HG03469 (cell line): ENCODE measurements around the gene TSPAN18.

Source experiments
- ATAC-seq: cut with Tn5 transposase; IDR thresholded peaks from one replicate; pipeline ENCODE4 v1.9.1; 2021; ENCODE audit warnings: mild to moderate bottlenecking, moderate library complexity, moderate number of reproducible peaks; ENCODE audit not compliant: unreplicated experiment

The TSPAN18 gene

DNA sequence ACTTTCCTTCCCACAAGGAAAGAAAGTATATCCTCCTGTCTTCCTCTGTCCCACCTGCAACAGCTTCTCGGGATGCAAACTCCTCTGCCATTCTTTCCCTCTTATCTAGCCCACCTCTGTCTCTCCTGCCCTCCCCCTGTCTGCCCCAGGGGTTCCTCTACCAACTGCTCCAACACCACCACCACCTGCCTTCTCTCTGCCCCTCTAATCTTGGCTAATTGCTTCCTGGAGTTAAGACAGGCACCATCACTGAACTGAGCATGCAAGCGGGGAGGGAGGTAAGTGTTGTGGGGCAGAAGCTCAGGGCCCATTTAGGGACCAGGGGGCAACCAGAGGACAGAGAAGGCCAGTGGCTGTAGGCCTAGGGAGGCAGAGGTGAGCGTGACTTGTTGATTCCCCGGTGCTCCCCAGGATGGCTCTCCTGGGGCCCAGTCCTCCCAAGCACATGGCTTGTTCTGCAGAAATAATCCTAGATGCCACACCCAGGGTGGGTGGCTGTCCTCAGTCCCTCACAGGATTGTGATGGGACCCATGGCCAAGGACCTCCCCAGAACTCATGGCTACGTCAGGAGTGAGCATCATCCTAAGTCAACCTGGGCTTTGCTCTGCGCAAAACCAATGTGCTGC is 112.8 kb downstream of the TSPAN18 start:
- no peak for ATAC-seq

DNA sequence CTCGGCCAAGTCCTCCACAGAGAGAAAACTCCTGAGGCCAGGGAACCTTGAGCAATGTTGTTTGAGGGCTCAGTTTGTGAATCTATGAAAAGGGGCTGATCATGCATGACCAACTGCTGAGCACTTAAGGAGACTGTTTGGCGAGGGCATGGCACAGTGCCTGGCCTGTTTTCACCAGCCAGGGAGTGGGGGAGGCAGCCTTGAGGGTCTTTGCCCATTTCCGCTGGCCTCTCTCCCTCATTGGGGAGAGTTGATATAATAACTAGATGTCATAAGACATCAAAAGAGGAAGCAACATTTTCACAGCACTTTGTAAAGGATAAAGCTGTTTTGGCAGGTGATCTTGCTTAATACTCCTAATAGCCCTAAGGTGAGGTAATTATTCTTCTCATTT is 113.3 kb downstream of the TSPAN18 start:
- no peak for ATAC-seq

DNA sequence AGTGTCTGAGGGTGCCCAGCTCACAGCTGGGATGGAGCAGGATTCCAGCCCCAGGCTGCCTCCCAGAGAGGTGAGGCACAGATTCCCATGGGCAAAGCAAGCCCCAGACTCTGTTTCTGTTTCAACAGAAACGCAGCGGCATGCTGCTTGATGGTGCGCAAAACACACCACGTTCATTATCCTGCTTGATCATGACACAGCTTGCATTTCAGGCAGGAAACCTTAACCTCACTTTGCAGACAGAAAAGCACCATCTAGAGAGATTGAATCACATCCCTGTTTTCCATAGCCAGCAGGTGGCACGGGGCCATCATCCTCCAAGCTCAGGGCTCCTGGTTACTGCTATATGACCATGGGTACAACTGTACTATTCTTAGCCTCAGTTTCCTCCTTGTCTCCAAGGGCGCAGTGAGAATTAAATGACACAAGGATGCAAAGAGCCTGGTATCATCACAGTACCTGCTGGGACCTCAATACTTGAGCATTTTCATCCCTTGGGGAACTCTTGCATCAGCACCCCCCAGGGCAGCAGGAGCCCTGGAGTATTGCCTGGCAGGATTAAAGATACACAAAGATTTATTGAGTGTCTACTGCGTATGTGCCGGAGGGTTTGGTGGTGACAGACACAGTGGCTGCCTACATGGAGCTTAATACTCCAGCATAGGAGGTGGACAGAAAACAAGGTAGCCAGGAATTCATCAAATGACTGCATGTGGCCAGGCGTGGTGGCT is 113.9 kb downstream of the TSPAN18 start:
- no peak for ATAC-seq

DNA sequence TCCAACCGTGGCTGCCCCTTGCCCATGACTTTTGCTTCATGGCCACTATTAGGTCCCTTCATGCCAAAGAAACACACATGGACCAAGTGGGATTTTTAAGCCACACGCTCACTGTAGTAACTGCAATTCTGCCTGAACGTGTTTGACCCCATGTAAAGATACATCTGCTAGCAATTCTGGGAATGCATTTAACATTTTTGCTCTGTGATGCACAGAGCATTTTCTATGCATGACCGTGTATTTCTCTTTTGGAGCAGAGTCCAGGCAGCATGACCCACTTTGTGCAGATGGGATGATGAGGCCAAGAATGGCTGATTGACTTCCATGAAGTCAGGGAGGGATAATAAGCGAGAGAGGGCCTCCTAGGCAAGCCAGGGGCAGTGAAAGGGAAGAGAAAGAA is 115.5 kb downstream of the TSPAN18 start:
- no peak for ATAC-seq

DNA sequence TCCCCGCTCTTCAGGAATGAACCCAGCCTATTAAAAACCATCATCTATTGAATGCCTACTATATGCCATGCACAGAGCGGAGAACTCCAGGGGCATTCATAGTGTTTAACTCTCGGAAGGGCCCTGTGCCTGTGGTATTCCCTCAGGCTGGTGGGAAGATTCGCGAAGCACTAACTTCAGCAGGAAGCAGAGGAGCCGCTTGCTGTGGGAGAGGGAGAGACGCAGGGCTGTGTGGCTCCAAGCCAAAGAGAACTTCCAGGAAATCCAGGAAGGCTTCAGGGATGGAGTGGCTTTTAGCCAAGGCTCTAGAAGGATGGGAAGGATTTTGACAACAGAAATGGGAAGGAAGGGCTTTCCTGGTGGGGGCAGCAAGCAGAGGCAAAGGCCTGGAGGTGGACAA is 120.1 kb downstream of the TSPAN18 start:
- ATAC-seq = no peak

DNA sequence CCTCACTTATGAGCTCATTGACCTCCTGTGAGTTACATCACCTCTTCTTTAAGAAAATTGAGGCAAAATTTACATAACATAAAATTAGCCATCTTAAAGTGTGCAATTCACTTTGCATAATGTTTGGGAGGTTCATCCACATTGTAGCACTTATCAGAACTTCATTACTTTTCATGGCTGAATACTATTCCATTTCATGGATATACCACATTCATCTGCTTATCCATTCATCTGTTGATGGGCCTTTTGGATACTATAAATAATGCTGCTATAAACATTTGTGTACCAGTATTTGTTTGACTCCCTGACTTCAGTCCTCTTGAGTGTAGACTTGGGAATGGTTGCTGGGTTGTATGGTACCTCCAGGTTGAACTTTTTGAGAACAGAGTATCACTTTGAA is 120.6 kb downstream of the TSPAN18 start:
- no peak for ATAC-seq

DNA sequence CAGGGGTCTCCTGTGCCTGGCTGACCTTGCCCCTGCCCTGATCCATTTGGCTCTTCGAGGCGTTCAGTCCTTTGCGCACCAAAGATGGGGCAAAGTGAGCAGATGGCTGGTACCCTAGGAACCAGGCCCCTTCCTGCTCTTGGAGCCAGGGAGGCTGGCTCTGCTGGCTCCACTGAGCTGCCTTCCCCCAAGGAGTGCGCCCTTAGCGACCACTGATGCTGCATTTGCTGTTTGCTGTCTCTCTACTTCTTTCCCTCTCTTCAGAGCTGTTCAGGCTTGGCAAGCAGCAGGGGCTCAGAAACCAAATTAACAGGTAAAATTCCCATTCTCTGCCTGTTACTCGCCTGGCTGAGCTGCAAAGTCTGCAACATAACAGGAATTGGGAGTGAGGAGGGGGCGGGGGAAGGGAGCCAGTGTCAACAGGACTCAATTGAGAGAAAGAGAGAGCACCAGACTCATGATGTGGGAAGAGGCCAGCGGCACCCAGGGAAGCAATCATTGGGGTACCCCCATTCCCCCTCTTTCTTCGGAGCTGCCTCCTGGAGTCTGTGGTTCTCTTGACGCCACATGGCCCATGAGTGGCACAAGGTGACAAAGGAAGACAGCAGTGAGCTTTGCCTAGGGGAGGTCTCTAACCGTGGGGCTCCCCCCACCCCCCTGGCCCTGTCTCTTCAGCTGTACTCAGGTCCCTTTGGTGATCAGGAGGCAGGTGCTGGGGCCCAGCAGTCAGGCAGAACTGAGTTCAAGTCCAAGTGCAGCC is 121.6 kb downstream of the TSPAN18 start:
- ATAC-seq = no peak

DNA sequence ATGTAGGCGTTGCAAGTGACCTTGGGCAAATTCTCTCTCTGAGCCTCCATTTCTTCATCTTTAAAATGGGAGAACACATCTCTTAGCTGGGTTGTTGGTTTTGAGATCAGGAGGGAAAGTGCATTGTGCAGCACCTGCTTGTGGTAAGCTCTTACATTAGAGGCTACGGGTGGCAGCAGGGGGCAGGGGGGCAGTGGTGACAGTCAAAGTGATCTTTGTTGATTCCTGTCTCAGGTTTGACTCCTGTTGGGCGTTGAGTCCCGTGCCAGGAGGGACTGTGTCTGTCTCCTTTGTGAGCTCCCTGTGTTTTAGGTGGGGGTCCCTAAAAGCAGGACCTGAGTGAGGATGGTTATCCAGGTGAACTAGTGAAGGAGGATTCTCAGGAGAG is 122.2 kb downstream of the TSPAN18 start:
- ATAC-seq = no peak

DNA sequence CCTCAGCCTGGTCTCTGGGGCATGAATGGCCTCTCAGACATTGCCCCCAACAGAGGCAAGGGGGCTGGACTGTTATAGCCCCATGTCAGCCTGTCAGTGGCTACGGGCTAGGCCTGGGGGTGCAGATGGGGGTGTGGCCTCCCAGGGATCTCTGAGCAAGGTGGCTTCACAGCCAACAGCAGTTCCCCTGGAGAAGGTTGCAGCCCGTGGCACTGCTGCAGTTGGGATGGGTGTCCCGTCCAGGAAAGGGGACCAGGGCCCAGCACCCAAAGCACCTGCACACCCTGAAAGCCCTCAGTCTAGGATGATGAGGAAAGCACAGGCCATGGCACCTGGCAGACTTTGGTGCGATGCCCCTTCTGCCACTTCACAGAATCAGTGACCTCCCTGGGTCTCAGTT is 122.7 kb downstream of the TSPAN18 start:
- no peak for ATAC-seq

DNA sequence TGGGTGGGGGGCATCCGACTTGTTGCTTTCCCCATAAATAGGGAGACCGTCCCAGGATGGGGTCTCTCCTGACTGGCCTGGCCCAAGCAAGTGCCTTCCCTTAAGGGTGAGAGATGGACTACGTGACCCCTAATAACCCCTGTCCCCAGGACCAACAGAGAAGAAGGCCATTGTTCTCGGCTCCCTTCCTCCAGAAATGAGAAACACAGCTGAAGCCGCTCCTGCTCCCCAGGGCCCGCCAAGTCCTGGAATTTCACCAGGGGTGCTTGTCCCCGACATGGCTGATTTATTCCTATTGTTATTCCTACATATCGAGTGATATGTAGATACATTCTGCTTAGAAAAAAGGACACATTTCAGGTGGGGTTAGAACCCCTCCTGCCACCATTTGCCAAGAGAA is 123.2 kb downstream of the TSPAN18 start:
- no peak for ATAC-seq

DNA sequence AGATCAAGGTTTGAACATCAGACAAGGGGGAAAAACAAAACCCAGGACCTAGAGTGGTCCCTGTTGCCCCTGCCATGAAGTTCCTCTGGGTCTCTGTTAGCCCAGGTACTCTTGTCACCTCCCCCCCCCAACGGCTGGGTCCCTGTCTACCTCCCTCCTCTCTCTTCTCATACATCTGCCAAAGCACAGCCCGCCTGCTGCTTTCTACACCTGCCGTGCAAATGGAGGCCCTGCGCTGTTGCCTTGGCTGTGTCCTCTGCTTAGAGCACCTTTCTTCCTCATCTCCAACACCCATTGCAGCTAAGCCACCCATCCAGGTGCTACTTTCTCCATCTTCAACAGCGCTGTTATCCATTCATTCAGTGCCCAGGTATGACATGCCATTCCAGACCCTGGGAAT is 124.7 kb downstream of the TSPAN18 start:
- no peak for ATAC-seq

DNA sequence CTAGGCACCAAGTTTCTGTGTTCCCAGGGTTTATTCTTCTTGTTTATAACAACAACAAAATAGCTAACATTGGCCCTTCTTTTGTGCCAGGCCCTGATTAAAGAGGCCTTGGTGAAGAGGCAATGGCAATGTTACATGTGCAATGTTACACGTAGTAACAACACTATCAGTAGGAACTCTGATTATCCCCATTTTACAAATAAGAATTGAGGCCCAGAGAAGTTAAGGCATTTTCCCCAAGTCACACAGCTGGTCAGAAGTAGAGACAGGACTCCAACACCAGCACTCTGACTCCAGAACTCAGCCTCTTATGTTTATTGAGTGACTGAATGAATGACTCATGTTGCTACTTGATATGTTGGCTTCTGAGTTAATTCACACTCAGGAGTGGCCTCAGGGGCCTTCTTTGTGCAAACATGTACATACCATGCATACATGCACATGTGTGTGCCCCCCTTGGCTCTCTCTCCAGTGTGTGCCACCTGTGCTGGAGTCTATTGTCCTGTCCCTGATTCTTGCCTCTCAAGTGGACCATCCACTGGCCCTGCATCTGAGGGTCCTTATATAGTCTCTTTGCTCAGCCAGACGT is 125.5 kb downstream of the TSPAN18 start:
- no peak for ATAC-seq

DNA sequence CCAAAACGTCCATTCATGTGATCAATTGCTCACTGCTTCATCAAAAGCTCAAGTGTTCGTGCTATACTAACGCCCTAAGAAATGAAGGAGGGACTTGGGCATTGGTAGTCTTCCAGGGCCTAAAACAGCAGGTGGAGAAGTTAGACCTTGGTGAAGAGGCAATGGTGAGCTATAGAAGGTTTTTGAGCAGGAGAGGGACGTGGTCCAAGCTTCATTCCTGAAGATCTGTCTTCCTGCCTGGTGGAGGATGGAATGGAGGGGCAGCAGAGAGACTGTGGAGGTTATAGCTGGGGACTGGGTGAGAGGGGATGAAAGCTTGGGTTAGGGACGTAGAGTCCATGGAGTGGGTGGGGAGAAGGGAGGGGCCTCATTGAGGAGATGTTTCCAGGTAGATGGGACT is 126.2 kb downstream of the TSPAN18 start:
- ATAC-seq = no peak

DNA sequence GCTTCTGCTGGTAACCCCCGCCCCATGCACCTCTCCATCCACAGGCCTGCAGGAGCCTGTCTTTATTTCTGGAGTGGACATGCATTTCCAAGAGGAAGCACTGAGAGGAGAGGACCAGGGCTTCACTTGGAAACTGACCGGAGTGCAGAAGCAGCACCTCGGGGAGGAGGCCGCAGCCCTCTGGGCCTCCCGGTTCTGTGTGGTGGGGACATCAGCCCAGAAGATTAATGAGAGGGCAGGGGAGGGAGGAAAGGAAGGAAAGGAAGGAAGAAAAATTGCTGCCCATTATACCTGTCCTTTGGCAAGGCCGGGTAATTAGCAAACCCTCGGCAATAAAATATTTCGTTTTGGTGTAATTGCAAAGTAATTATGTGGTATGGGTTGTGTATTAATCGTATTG is 126.9 kb downstream of the TSPAN18 start:
- no peak for ATAC-seq

DNA sequence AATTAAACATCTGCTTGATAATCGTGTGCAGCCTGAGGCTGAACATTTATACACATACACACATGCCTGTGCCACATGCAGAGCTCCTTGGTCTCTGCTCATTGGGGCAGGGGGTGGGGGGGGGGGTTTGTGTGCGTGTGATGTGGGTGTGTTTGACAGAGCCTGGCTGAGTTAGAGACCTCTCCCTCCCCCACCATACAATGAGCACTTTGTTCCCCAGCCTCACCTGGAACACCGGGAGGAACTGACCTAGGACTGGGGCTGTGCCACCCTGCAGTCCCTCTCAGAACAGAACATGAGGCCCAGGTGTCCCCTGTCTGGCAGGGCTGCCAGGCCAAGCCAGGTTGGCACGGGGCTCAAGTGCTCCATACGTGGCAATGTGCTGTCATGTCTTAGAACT is 127.3 kb downstream of the TSPAN18 start:
- no peak for ATAC-seq

DNA sequence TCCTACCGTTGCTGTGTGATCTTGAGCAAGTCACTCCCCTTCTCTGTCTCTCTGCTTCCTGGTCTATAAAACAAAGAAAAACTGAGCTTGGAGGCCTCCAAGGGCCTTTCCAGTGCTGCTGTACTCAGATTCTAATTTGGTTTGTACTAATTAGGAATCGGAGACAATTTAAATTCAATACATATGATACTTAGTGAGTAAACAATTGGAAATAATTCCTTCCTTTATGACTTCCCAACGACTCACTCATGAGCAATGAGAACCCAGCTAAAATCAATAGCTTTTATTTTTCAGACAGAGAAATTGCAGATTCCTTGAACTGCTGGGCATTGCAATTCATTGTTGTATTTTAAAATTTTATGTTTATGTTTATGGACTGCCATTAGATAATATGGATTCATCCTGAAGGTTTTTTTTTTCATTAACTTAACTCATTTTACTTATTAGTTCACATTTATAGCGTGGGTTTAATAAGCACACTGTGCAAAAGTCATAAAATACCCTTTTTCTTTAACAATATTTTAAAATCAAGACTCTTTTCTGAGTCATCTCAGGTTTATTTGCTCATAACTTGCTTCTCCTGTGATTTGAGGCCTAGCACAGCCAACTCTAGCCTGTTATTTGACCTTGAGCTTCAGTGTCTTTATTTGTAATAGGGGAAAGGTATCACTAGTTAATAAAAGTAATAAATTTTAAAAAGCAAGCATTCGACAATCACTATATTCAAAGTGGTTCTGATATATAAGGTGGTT is 128.2 kb downstream of the TSPAN18 start:
- ATAC-seq = no peak

DNA sequence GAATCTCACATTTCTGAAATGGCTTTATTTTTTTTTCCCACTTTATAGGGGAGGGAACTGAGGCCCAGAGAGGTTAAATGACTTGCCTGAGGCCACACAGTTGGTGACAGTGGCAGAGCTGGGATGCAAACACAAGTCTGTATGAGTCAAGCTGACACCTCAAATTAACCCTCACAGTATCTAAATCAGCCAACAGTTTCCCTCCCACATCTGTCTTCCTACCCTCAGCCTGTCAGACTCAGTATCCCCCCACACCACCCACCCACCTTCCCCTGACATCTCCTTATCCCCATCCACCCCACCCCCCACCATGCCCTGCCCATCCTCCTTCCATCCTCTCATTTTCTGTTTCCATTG is 128.7 kb downstream of the TSPAN18 start:
- ATAC-seq = no peak

DNA sequence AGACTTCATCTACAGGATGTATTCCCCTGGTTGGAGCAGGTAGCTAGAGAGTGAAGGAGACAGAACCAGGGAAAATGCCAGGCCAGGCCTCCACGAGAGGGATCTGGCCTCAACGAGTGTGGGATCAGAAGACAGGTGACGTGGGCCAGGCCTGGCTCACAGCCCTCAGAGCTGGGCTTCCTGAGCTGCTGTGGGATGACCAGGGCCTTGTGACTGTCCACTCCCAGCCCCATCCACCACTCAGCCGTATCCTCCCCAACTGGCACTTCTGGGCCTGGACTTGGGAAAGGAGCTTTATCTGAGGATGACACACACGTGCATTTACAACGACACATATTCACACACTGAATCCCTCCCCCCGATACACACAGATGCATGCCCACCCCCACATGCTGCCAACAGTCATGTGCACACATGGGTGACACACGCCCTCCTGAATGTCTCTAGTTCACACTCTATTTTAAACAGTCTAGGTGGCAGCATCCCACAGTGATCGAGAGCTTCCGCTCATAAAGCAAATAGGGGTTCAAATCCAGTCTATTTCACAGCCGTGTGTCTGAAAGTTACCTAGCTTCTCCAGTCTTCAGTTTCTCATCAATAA is 130.8 kb downstream of the TSPAN18 start:
- ATAC-seq = no peak

DNA sequence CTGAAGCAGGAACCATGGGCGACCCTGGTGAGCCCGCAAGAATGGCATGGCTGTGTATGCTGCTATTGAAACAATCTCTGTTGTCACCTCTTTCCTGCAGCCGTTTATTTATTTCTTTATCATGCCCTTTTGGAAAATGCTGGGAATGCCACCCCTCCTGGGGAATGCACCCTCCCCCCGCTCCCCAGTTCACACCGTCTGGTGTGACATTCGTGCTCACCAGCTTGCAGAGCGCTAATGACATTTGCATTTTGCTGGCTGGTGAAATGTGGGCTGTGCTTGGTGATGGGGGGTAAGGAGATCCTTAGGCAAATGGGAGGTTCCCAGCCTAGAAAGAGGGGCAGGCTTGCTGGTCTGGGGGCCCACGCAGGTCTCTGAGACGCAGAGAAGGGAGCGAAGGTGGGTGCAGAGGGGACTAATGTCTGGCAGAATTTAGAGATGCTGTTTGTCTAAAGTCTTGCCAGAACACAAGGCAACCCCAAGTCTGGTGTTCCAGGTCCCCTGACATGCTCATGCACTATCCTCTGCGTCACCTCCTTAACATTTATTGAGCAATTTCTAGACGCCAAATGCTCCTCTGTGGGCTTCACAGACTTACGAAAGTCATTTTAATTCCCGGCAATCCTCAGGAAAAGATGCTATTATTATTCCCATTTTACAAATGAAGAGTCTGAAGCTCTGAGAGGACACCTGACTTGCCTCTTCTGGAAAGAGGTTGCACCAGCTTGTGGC is 132.2 kb downstream of the TSPAN18 start:
- no peak for ATAC-seq

DNA sequence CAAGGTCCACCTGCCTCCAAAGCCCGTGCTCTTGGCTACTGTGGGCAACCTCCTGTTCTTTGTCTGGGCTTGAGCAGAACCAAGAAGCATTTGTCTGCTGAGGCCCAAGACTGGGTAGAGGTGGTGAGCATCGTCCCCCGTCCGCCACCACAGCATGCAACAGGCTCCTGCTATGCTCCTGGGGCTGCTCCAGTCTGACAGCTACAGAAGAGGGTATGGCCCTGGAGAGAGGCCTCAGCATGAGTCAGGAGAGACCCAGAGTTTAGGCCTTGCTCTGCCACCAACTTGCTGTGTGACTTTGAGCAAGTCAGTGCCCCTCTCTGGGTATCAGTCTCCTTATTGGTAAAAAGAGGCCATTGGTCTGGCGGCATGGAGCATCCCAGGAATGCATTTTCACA is 132.8 kb downstream of the TSPAN18 start:
- ATAC-seq = no peak
